SW480 (cell line): Measurements from ENCODE around the gene NEO1.

ENCODE experiments used
- DNase-seq: peaks from one replicate; pipeline ENCODE4 v3.0.0-alpha.2; 2016; ENCODE audit warnings: low spot score

The NEO1 gene

DNA sequence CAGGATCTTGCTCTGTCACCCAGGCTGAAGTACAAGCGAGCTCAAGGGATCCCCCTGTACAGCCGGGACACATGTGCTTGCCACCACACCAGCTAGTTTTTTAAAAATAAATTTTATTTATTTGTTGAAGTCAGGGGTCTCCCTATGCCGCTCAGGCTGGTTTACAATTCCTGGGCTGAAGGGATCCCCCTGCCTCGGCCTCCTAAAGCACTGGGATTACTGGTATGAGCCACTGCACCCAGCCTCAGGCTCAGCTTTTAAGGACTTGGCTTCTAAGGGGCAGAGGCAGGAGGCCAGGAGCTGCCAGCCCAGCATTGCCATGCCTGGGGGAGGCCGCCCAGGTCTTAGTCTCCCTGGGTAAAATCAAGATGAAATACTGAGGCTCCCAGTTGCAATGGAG is 279.2 kb downstream of the NEO1 start:
- DNase-seq: no peak

DNA sequence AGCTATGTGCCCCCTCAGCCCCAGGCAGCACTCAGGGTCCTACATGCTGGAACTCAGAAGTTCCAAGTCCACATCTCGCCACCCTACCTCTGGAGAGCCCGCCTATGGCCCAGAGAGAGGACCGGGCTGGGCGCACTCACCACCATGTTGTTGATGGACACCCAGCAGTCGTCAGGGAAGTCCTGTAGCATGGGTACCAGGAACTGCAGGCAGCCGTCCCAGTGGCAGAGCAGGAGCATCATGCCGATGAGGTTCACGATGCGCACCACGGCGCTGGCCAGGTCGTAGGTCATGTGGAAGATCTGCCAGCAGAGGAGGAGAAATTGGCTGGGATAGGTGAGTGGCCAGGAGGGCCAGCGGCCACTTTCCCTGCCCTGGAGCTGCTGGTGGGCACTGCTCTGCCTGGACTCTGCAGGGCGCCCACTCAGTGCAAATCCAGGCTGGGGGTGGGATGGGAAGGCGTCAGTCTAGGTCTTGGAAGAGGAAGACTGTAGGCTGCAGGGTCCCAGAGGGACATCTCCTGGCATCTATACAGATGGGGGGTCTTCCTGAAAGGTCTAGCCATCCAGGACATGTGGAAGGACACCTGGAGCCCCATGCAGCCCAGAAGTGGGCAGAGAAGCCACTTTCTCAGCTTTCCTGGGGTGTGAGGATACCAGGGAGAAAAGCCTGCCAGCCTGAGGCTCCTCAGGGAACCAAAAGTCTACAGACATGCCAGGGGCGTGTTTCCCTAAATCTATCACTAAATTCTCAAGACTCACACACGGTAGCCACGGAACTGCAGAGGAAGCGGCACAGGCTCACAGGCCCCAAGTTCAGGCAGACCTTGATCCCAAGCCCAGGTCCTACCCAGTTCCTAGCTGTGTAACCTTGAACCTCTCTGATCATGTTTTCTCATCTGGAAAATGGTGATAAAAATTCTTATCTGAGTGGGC is 280.0 kb downstream of the NEO1 start:
- no peak for DNase-seq

DNA sequence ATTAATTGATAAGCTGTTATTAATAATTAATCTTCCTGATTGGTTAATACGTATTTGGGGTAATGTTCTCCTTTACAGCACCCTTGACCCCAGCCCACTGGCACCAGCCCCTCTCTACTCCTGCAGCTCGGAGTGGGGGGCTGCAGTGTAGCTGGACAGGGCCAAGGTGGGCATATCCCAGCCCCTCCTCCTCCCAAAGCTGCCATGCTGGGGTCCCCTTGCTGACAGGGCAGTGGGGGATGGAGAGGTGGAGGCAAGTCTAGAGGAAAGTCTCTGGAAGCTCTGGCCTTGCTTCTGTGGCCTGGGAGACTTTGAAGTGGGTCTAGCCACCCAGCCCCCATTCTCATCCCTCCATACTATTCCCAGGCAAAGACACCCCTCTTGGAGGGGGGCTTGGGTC is 280.7 kb downstream of the NEO1 start:
- DNase-seq: no peak

DNA sequence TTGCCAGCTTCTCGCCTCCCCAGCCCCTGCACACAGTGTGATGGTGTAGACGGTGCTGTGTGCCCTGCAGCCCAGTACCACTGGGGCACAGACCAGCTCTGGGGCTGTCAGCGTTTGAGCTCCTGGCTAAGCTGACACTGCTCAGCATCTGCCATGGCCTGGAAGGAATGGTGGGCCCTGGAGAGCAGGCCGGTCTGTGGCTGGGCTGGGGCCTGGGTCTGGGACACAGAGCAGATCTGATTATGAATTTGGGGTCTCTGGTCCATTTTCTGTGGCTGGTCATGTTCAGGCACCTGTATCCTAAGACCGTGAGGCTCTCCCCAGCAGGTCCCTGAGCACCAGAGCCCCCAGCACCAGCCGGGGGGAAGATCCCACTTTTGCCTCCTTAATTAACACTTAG is 281.8 kb downstream of the NEO1 start:
- no peak for DNase-seq

DNA sequence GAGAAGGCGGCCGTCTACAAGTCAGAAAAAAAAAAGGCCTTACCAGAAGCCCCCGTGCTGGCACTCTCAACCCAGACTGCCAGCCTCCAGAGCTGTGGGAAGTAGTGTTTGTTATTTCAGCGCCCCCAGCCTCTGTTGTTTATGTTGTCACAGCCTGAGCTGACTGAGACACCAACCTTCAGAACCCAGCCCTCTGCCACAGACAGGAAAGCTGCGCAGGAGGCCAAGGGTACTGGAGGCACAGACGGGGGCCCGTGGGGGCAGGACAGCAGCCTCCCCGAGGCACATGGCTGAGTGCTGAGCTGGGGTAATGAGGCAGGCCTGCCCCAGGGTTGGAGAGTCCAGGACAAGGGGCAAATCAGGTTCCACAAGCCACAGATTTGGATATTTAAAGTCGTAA is 282.8 kb downstream of the NEO1 start:
- no peak for DNase-seq

DNA sequence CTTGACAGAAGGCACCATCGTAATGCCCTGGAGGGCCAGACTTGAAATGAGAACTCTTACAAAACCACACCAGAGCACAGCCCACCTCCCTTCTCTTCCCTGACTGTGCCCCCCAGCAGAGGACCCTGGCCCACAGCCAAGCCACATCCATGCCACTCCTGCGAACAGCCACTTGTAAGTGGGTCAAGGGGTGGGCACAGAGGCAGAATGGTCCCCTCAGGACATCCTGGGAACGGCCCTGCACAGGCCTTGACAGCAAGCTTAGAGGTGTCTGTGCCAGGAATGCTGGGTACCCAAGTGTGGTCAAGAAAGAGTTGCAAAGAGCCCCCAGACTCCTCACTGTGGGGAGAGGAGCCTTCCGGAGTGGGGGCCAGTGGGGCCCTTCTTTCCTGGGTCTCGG is 283.2 kb downstream of the NEO1 start:
- DNase-seq: no peak

DNA sequence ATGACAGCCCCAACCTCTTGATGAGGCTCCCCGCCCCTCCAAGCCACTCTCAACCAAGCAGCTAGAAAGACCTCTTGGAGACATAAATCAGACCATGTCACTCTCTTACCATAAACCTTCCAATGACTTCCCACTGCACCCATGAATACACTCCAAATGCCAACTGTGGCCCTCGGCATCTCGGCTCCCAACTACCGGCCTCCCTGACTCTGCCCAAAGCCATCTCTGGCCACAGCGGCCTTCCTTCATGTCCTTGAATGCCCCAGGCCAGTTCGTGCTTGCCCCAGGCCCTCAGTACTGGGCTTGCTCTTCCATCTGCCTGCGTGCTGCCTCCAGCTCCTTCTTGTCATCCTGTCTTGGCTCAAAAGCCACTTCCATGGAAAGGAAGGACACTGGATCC is 284.5 kb downstream of the NEO1 start:
- no peak for DNase-seq

DNA sequence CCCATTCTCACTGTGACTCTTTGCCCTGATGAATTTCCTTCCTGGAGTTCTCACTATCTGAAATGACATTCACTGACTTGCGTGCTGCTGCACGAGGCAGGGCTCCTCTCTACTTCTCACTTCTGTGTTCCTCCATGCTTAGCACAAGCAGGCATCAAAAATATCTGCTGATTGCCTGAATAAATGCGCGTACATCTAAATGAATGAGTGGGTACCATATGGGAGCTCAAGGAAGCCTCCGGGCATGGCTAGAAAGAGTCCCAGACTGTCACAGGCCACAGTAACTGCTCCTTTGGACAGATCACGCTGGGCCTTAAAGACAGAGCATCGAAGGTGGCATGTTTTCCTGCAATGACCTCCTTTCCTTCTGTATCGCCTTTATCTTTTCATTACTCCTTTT is 284.9 kb downstream of the NEO1 start:
- no peak for DNase-seq

DNA sequence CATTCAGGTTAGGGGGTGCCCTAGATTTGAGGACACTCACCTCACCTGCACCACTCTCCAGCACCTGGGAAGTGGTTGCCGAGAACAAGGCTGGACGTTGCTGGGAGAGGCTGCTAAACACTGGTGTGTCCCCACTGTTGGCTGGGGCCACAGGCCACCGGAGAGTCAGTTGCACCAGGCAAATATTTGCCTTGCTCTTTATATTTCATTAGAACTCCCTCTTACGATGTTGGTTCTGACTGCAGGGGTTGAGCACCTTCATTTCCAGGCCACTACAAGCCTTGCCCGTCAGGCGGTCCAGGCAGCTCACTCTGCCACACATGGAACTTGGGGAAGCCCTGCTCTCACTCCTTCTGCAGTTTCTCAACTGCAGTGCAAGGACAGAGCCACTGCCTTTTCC is 285.8 kb downstream of the NEO1 start:
- no peak for DNase-seq

DNA sequence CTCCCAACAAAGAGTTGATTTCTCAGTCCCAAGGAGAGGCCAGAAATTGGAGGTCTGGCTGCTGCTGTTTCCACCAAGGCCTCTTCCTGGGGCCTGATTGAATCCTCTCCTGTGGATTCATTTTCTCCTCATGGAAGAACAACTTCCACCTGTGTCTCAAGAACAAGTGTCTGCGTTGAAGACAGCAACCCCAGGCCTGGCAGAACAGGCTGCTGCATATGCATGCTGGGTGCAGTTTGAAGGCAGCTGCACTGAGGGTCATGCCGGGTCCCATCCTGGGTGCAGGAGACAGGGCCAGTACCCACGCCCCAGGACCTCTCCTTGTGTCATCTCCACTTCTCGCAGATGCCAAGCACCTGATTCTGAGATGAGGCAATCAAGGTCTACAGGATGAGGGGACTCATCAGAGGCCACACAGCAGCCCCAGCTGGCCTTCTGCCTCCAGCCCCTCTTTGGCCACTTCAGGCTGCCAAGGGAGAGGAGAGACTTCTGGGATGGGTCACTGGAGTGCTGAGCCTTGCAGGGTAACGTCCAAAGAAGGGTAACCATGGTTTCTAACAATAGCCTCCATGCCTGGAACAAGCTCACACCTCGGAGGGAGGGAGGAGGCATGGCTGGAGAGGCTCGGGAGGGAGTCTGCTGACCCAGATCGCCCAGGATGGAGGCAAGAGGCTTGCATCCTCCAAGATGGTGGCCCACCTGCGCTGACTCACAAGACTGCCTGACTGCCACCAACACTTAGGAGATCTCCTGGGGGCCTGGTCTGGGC is 286.5 kb downstream of the NEO1 start:
- DNase-seq: no peak

DNA sequence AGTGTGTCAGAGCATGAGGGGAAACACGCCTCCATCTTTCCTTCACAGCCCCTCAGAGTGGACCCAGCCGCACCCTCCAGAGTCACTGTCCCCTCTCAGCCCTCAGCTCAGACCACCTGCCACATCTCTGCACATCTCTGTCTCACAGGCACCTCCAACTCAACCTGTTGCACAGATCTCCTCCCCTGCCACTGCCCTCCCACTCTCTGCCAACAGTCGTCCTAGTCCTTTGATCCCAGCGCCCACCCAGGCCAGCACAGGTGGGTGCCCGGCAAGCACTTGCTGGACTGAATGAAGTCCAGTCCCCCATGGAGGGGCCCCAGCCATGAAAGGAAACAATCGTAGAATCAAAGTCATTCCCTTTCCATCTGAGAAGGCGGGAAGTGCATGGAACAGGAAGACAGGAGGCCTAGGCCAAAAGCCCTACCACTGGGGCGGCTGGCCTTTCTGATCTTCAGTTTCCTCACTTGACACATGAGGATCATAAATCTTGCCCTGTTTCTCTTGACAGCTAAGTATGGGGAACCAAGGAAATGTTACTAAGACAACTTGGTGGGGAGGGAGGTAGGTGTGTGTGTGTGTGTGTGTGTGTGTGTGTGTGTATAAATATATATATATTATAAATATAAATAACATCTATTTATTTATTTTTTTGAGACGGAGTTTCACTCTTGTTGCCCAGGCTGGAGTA is 288.4 kb downstream of the NEO1 start:
- DNase-seq: no peak

DNA sequence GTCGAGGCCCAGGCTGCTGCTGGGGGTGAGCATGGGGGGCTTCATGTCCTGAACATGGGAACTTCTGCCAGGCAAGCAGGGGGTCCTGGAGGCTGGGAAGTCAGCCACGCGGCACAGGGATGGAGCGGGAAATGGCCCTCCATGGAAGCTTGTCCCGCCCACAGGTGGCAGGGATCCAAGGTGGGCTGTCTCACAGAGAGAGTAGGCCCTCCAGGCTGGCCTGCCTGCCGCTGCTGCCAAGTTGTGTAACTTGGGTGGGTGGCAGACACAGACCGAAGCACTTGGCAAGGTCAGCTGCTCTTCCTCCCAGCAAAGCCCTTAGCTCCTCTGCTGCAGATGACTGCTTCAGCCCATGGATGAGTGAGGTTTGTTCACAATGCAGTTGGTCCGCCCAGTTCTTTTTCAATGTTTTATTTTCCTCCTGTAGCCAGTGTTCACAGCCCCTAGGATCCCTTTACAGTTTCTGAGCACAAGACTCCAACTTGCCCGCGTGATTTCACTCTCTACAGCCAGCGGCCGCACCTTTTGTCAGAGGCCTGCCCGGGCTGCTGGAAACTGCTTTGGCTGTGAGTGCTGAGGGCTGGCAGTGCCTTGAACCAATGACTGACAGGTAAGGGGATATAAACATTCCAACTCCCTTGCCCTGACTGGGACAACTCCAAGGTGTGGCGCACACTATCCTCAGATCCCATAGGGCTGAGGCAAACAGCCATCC is 289.8 kb downstream of the NEO1 start:
- no peak for DNase-seq

DNA sequence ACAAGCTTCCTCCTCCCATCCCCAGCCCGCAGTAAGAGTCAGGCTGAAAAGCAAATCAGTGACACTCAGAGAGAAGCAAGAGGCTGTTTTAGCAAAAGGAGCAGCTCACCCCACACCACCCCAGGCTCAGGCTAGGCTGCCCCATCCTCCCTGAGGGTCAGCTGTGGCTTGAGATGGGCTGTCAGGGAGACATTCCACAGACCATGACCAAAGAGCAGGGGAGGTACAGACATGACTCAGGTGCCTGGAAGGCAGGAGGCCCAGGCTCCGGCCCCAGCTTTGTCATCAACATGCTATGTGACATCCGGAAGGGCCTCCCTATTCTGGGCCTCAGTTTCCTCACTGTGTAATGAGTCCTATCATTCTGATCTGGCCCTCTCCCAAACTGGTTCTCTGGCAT is 291.8 kb downstream of the NEO1 start:
- DNase-seq: no peak

DNA sequence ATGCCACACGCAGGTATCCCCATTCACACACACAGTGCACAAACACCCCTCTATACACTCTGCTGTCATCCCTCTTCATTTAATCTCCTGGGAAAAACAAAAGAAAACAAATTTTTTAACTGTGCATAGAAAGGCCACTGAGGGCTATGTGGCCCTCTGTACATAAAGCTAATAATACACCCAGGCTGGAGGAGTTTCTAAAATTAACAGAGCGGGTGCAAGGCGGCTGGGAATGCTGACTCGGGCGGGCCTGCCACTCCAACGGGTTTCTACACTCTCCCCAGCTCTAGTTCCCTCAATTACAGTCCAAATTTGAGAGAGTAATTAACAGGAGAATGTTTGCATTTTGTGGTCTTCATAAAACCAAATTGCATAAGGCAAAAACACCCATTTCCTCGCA is 293.4 kb downstream of the NEO1 start:
- DNase-seq: no peak

DNA sequence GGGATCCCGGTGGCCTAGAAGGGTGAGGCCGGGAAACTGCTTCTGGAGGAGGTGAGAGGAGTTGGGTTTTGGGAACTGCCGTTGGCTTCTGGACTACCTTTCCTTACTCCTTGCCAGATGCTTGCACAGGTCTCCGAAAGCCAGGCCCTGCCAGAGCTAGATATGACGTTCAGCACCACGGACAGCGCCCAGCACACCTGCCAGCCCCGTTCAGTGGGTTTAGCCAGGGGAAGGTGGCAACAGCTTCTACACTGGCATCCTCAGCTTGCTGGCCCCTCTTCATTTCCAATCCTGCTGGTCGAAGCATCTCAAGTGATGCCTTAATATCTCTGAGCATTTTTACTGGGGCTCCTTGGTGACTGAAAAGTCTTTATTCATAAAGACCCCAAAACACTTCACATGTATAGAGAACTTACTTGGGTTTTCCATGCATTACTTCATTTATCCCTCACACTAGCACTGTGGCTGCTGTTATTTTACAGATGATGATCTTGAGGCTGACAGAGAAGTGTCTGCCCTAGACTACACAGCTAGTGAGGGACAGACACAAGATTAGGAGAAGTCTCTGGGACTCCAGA is 294.6 kb downstream of the NEO1 start:
- peak; percentile 63 for DNase-seq

DNA sequence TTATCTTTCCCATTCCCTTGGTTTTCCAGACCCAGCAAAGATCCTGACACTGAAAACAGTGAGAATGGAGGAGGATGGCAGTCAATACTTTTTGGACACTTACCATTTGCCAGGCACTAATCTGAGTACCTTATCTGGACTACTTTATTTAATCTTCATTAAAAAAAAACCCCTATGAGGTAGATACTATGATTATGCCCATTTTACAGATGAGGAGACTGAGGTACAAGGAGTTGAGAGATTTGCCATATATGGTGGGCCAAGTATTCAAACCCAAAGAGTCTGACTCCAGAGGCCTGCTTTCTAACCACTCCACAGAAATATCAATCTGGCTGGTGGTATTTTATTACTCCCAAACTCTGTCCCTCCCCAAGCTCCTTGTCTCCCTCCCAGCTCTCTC is 296.9 kb downstream of the NEO1 start:
- DNase-seq: no peak

DNA sequence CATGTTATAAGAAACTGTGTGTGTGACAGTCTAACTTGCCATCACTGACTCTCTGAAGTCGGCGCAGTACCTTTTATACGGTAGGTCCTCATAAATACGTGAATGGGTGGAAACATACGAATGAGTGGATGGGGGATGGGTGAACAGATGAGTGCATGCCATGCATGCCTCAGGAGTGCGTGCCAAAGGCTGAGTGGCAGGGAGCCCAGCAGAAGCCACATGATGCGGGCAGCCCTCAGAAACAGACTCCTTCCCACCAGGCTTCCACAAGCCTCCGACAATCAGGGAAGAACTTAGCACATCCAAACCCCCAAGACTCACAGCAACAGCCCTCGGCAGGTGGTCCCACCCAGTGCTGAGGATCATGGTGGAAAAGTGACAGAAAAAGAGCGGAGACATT is 299.8 kb downstream of the NEO1 start:
- DNase-seq: no peak

DNA sequence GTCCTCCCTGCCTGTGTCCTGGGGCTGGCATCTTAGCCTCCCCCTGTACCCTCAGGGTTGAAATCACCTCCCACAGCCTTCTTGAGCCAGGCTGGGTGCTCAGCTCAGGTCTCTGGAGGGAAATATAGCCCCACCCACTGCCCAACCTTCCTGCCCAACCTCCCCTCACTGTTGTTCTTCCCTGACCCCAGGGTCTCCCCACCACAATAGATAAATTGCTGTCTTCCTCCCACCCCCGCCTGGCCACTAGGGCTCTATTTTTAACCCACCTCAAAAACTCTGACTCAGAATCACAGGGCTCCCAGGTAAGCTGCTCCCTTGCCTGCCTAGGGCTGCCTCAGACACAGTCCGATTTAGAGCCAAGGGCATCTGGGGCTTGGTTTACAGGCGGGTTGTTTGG is 301.5 kb downstream of the NEO1 start:
- DNase-seq: no peak

DNA sequence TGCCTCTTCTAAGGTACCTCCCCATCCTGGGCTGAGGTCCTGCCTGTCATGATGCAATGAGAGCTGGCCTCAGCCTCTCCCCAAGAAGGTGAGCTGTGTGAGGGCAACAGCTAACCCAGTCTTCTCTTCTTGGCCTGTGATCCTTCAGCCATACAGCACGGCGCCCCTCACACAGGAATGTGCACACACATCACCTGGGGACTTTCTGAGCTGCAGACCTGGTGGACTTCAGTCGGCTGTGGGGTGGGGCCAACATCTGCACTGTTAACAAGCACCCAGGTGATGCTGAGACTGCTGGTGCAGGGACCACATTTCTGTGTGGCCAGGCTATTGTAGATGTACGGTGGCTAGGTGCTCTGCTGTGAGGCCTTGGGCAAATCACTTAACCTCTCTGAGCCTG is 302.0 kb downstream of the NEO1 start:
- DNase-seq: no peak
